ENCODE data around the gene CRYL1.

CRYL1 gene

DNA sequence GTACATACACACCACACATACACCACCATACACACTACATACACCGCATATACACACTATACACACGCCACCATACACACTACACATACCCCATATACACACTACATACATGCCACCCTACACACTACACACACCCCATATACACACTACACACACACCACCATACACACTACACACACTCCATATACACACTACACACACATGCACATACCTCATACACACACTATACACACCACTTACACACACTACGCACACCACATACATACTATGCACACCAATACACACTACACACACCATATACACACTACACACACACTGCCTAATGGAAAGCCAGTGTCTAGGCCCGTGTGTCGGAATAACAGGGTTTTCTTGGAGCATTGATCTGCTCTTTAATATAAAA lies 27.5 kb downstream of the CRYL1 start:
- intact Hi-C loops (cut with DNase I), result no loop called here

GRCh38 chr13:20497006-20497775 lies 28.5 kb downstream of the CRYL1 start:
- DNase-seq, result no peak
- intact Hi-C loops (cut with DNase I), result no loop called here

More for the DNA sequence above, 27.5 kb downstream of the CRYL1 start:
- DNase-seq, result no peak

GRCh38 chr13:20495087-20496023 lies 30.3 kb downstream of the CRYL1 start:
- intact Hi-C loops (cut with DNase I), result loop anchor here (1.0 to 2.0 kb wide), 2 partner anchors 217 to 333 kb away; no protein-coding TSS in a partner anchor
- peak in 8 of 10 donors; percentile 29 to 87 (median 63) for DNase-seq

- DNase-seq, result no peak
- intact Hi-C loops (cut with DNase I), result loop anchor here (1.0 to 5.0 kb wide), 3 partner anchors 218 to 433 kb away; no protein-coding TSS in a partner anchor
These were observed 31.0 kb downstream of the CRYL1 start for GRCh38 chr13:20494656-20495055.

DNA sequence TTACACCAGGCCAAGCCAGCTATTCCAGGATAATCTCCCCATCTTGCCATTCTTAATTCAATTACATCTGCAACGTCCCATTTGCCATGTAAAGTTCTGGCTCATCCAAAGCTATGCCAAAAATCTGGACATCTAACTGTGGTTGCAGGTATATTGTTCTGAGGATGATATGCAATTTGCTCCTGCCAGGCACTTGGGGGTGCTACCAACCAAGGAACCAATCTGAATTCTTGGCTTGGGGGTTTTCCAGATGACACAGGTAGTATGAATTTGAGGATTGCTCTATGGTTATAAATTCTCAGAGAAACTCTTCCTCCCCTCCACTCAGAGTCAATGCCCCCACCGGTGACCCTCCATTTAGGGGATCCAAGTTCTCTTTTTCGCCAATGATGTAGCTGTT lies 33.0 kb downstream of the CRYL1 start:
- intact Hi-C loops (cut with DNase I), result loop anchor here (5.0 kb wide), 1 partner anchor 435 kb away; no protein-coding TSS in a partner anchor
- DNase-seq, result peak in 3 of 10 donors; percentile 37 to 86 (median 48)

DNA sequence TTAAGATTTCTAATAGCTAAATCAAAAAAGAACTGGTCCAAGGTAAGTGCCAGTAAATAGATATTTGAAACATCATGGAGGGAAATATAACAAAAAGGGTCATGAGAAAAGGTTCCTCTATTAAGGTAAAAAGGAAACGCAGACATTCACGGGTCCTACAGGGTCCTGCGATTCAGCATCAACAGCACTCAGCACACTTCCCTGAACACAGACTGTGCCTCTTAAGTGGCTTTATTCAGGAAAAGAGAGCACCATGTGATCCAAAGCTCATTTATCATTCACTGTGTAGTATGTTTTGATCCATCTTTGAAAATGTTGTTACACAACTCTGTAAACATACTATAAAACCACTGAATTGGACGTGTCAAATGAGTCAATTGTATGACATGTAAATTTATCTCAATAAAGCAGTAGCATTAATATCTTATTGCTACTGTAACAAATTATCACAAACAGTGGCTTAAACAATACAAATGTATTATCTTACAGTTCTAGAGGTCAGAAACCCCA lies 33.7 kb downstream of the CRYL1 start:
- no peak for DNase-seq
- intact Hi-C loops (cut with DNase I), result loop anchor here (5.0 kb wide), 1 partner anchor 435 kb away; no protein-coding TSS in a partner anchor

DNA sequence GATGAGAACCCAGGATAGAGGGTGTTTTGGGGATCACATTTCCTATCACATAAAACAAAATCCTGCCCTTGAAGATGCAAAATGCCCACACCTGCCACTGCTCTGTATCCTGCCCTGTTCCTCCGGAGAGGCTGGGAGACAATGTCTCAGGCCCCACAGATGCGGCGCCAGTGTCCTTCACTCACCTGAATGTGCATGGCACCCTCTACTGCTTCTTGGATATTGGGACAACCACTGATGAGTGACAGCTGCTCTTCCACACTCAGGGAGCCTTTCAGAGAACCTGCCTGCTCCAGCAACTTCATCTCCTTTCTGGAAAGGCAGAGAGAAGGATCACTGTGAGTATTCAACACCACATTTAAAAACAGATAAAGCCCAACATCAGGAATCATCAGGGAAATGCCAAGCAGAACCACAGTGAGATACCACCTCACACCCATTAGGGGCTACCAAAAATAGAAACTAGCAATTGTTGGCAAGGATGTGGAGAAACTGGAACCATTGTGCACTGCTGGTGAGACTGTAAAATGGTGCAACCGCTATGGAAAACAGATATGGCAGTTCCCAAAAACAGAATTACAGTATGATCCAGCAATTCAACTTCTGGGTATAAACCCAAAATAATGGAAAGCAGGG lies 36.4 kb downstream of the CRYL1 start:
- peak in 4 of 10 donors; percentile 34 to 87 (median 51) for DNase-seq
- intact Hi-C loops (cut with DNase I), result loop anchor here (5.0 kb wide), 1 partner anchor 307 kb away; no protein-coding TSS in a partner anchor

- DNase-seq, result peak in 2 of 10 donors; percentile 20 to 84
- intact Hi-C loops (cut with DNase I), result loop anchor here (5.0 kb wide), 1 partner anchor 306 kb away; no protein-coding TSS in a partner anchor
These were observed 37.7 kb downstream of the CRYL1 start for GRCh38 chr13:20487927-20488326.

GRCh38 chr13:20482787-20483186 lies 42.9 kb downstream of the CRYL1 start:
- DNase-seq, result no peak
- intact Hi-C loops (cut with DNase I), result no loop called here

DNA sequence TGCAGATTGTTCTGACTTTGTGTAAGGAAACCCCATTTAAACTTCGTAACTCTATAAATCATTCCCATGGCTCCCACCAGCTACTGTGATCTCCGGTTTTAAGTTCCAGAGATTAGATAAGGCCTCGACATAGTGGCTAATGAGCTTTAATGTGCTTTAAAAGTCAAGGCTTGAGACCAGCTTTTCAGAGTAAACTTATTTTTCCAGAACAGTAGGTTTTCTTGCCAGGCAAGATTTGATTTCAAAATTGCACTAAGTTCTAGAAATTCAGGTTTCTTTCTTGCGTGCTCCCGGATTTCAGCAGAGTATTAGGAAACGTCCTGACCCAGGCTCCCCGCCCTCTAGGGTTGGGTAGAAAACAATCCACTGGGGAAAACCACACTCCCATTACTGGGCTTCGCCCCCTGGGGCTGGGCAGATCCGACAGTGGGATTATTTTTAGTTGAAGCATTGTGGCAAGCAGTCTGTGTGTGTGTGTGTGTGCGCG lies 43.3 kb downstream of the CRYL1 start:
- no peak for DNase-seq
- intact Hi-C loops (cut with DNase I), result no loop called here

GRCh38 chr13:20477394-20477793 lies 48.3 kb downstream of the CRYL1 start:
- no peak for DNase-seq
- intact Hi-C loops (cut with DNase I), result no loop called here

GRCh38 chr13:20475927-20476691 lies 49.5 kb downstream of the CRYL1 start:
- DNase-seq, result peak in 1 of 10 donors; percentile 42
- intact Hi-C loops (cut with DNase I), result no loop called here

DNA sequence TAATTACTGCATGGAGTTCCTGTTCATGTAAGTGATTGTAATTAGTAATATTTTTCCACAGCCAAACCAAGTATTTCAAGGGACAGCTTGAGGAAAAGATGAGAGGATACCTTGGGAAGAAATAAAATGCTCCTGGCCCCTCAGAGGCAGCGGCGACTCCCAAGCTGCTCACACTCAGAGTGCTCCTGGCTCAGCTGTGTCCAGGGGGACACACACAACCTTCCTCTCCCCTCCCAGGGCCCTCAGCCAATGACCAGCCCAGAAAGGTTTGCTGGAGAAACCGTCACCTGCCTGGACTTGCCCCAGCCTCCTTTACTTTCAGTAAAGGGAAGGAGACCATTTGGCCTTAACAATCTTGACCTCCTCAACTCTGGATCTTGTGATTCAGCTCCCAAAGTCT lies 51.1 kb downstream of the CRYL1 start:
- intact Hi-C loops (cut with DNase I), result no loop called here
- peak in 1 of 10 donors; percentile 61 for DNase-seq

GRCh38 chr13:20473888-20474287 lies 51.8 kb downstream of the CRYL1 start:
- DNase-seq, result no peak
- intact Hi-C loops (cut with DNase I), result no loop called here

DNA sequence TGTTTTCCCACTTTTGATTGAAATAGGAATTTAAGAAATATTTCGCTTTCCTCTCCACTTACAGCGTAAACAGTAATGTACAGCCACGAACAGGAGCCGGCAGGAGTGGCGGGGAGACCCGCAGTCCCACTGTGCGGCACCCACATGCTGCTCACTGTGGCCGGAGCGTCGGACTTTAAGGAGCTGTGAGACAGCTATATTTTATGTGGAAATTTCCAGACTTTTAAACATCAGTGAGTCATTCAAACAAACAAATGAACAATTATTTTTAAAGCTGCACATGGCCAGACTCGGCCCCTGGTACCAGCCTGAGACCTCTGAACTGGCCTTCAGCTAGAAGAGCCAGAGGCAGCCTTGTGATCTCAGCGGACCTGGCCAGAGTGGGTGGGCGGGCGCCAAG lies 52.5 kb downstream of the CRYL1 start:
- DNase-seq, result peak in 1 of 10 donors; percentile 32
- intact Hi-C loops (cut with DNase I), result no loop called here

DNA sequence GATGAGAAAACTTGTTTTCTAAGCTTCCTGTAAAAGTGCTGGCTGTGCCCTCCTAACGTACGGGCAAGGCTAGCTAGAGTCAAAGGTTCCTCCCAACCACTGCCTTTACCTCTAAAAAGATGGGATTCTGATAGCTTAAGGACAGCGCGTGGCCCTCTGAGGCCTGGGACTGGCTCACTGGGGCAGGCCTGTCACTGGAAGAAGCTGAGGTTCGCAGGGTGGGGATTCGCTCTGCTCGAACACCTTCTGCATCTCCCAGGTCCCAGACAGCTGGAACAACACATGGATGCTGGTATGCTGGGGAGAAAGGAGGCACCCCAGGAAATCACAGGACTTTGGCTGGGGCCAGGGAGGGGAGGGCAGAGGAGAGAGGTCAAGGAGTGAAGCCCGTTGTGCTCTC lies 53.1 kb downstream of the CRYL1 start:
- intact Hi-C loops (cut with DNase I), result no loop called here
- DNase-seq, result peak in 1 of 10 donors; percentile 64

- DNase-seq, result peak in 2 of 10 donors; percentile 34 to 79
- intact Hi-C loops (cut with DNase I), result no loop called here
These were observed 55.5 kb downstream of the CRYL1 start for GRCh38 chr13:20470136-20470535.

DNA sequence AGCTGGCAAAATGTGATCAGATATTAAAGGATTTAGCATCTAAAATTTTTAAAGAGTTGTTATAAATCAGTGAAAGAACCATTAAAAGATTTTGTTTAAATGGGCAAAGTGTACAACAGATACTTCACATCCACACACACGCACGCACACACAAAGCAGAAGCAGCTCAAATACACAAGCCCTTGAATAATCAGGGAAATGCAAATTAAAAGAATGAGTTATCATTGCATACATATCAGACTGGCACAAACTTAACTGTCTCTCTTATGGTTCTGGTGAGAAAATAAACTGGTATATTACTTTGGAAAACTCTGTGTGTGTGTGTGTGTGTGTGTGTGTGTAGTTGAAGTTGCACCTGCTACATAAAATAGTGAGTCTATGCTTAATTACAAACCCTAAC lies 59.3 kb downstream of the CRYL1 start:
- intact Hi-C loops (cut with DNase I), result no loop called here
- no peak for DNase-seq

DNA sequence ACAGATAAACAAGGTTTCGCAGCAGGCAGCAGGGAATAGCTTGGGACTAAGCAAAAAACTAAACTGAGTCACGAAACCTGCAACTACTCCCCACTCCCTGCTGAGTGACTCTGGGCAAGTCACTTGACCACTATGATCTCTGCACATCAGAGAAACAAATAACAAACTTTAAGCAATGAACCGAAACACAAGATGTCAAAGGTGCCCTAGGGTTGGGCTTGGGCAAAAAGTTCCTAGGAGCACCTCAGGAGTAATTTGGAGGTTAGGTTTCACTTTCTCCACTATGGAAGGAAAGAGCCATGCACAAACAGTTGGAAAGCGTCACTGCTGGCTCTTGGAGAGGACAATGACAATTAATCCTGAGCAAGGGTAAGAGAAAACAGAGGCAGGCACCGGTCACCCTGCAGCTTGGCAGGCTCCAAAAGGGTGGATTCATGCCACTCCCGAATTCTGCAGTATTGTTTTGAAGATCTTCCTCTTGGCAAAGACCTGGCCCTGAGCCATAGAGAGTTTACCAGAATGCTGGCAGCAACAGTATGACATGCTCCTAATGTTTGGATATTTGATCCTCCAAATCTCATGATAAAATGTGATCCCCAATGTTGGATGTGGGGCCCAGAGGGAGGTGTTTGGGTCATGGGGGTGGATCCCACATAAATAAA lies 60.3 kb downstream of the CRYL1 start:
- intact Hi-C loops (cut with DNase I), result no loop called here
- DNase-seq, result peak in 1 of 10 donors; percentile 36

Data from posterior cingulate gyrus (tissue), 11 donors.